ENCODE data around the gene GLOD5.

DNA sequence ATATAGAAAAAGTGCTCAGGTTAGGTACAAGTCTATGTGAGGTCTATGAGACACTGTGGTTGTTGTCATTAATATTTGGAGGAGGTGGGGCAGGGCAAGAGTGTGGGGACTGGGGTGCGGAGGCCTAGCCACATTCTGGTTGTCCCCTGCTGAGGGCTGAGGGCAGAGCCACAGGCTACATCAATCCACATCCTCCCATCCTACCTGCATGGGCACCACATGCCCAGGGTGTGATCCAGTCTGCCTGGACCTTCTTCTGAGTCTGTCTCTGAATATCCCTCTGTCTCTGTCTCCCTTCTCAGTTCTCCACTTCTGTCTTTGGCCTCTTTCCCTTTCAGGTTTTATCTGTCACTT is 23.6 kb downstream of the GLOD5 start:
- TF ChIP-seq, protein P1, sequence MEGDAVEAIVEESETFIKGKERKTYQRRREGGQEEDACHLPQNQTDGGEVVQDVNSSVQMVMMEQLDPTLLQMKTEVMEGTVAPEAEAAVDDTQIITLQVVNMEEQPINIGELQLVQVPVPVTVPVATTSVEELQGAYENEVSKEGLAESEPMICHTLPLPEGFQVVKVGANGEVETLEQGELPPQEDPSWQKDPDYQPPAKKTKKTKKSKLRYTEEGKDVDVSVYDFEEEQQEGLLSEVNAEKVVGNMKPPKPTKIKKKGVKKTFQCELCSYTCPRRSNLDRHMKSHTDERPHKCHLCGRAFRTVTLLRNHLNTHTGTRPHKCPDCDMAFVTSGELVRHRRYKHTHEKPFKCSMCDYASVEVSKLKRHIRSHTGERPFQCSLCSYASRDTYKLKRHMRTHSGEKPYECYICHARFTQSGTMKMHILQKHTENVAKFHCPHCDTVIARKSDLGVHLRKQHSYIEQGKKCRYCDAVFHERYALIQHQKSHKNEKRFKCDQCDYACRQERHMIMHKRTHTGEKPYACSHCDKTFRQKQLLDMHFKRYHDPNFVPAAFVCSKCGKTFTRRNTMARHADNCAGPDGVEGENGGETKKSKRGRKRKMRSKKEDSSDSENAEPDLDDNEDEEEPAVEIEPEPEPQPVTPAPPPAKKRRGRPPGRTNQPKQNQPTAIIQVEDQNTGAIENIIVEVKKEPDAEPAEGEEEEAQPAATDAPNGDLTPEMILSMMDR (IDR thresholded peaks at IDR 0.05), result no peak
- no peak for TF ChIP-seq POLR2A (IDR thresholded peaks at IDR 0.05)

Measured in Peyer's patch (tissue), 4 donors.